GM18870 (cell line): ENCODE data around the gene FLOT1.
"Not testable (repeated sequence)": the region's sequence is repeated elsewhere in the genome, so short reads cannot be mapped to it uniquely, and the experiment has no call there.

Experiments
- ATAC-seq: cut with Tn5 transposase; IDR thresholded peaks from one replicate; pipeline ENCODE4 v1.9.1; 2021; ENCODE audit warnings: moderate library complexity; ENCODE audit not compliant: unreplicated experiment

FLOT1 gene

GRCh38 chr6:30767944-30768301, 25.4 kb upstream of the FLOT1 start:
- no peak for ATAC-seq

DNA sequence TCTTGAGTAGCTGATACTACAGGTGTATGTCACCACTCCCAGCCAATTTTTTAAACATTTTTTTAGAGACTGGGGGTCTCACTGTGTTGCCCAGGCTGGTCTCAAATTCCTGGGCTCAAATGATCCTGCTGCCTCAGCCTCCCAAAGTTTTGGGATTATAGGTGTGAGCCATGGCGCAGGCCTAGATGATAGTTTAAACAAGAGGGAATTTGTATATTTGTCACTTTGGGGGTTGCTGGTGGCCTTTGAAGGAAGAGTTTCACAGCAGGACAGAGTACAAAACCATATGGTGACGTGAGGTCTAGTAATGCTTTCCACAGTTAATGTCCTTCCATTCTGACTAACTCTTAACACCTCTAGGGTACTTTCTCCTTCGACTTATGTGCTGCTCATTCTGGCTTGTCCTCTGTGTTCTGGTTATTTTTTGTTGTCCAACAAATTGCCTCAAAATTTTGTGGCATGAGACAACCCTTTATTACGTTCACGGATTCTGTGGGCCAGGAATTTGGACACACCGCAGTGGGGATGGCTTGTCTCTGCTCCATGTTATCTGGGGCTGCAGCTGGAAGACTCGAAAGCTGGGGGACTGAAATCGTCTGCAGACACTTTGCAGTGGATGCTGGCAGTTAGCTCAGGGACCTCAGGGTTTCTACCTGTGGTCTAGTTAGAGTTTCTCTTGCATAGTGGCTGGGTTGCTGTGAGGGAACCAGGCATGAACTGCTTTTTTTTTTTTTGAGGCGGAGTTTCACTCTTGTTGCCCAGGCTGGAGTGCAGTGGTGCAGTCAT, 24.9 kb upstream of the FLOT1 start:
- peak; percentile 46 for ATAC-seq

- no peak for ATAC-seq
Observed at GRCh38 chr6:30766461-30767157, 24.1 kb upstream of the FLOT1 start.

DNA sequence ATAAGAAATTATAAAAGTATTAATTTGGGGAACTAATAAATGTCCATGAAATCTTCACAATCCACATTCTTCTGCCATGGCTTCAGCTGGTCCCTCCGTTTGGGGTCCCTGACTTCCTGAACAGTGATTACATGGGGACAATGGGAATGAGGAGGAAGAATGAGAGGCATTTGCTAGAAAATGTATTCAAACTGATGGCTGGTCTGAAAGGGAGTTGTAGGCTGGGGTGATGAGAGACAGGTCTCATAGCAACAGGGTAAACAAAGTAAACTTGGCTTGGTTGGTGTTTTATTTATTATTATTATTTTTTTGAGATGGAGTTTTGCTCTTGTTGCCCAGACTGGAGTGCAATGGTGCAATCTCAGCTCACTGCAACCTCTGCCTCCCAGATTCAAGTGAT, 23.0 kb upstream of the FLOT1 start:
- ATAC-seq: not testable (repeated sequence)

GRCh38 chr6:30764490-30765043, 22.1 kb upstream of the FLOT1 start:
- not testable (repeated sequence) for ATAC-seq

GRCh38 chr6:30763618-30764489, 21.4 kb upstream of the FLOT1 start:
- ATAC-seq: no peak

DNA sequence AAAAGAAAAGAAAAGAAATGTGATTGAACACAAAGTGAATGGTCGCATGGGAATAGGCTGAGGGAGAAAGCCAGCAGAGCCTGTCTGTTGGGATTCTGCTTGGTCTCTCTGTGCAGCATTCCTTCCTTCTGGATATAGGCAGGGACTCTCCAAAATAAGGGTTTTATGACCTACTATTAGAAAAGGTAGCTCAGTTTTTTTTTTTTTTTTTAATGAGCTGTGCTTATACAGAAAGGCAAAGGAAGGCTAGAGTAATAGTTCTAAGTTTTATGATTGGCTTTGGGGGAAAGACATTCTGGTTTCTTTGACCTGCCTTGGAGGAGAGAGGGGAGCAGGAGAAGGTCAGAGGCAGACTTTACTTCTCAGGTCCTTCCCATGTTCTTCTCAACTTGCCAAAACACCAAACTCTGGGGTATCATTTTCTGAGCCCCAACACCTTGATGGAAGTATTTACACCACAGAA, 20.7 kb upstream of the FLOT1 start:
- ATAC-seq: no peak

GRCh38 chr6:30761791-30762429, 19.4 kb upstream of the FLOT1 start:
- no peak for ATAC-seq

- ATAC-seq: no peak
Observed at GRCh38 chr6:30760549-30760948, 18.1 kb upstream of the FLOT1 start.

- ATAC-seq: no peak
Observed at GRCh38 chr6:30759575-30760239, 17.2 kb upstream of the FLOT1 start.

GRCh38 chr6:30757261-30757904, 14.9 kb upstream of the FLOT1 start:
- no peak for ATAC-seq

- ATAC-seq: not testable (repeated sequence)
Observed at GRCh38 chr6:30756405-30757003, 14.0 kb upstream of the FLOT1 start.

GRCh38 chr6:30754631-30755030, 12.1 kb upstream of the FLOT1 start:
- no peak for ATAC-seq

DNA sequence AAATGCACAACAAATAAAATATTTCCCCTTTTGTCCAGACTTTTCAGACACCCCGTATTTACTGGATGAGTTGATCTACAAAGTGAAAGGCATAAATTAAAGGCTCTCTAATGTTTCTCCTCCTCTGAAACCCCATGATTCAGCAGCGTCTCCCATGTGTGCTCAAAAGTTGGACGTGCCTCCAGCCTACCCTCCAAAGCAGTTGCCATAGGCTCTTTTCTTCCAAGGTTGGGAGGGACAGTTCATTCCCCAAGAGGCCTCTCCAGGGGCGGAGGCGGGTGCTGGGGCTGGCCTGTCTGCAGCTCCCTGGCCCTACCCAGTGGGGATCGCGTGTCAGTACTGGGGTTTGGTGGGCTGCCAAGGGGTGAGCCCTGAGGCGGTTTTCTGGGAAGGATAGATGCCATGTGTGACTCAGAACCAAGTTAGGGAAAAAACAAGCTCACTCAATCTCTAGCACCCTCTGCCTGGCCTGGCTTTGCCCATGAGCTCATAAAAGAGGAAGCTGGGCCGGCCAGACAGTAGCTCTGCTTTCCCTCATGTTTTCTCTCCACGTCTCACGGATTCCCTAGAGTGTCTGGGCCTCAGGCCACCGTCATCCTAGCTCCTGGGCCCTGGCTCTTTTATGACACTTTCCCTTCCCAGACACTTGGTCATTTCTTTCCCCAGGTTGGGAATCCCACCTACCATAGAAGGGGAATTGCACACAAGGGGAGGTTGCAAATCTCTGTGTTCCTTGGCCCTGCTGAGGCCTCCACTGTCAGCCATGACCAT, 9.9 kb upstream of the FLOT1 start:
- ATAC-seq: no peak

GRCh38 chr6:30750379-30750668, 7.8 kb upstream of the FLOT1 start:
- no peak for ATAC-seq

GRCh38 chr6:30749554-30750378, 7.3 kb upstream of the FLOT1 start:
- ATAC-seq: no peak

- no peak for ATAC-seq
Observed at GRCh38 chr6:30748851-30749540, 6.5 kb upstream of the FLOT1 start.
